Cerebellar nuclear complex (tissue), 1 donor: ENCODE data around the gene GLYR1.
"Not testable (repeated sequence)": the region's sequence is repeated elsewhere in the genome, so short reads cannot be mapped to it uniquely, and the experiment has no call there.

ENCODE experiments used
- DNase-seq, 2 experiments: peaks; one replicate each; lab custom pipeline; 2025; lab: John Stamatoyannopoulos, UW

GLYR1 gene

GRCh38 chr16:4787627-4788482 is 59.2 kb downstream of the GLYR1 start, which contains the start of gene SEPTIN12:
Gene SEPTIN12, minus strand, starts transcription at chr16:4788345. Its CDS starts 700 bp downstream, at chr16:4787645.
- DNase-seq, result no peak

- no peak for DNase-seq
These were observed 60.0 kb downstream of the GLYR1 start for GRCh38 chr16:4787068-4787467.

GRCh38 chr16:4785758-4786433 is 61.2 kb downstream of the GLYR1 start:
- DNase-seq, result no peak

- DNase-seq, result not testable (repeated sequence)
These were observed 62.6 kb downstream of the GLYR1 start for GRCh38 chr16:4784444-4784987.

- DNase-seq, result no peak
These were observed 63.1 kb downstream of the GLYR1 start for GRCh38 chr16:4783951-4784336.

- no peak for DNase-seq
These were observed 63.7 kb downstream of the GLYR1 start for GRCh38 chr16:4783251-4783950.

- DNase-seq, result no peak
These were observed 66.9 kb downstream of the GLYR1 start for GRCh38 chr16:4780235-4780634.

- DNase-seq, result no peak
These were observed 69.1 kb downstream of the GLYR1 start for GRCh38 chr16:4778050-4778392.

- no peak for DNase-seq
These were observed 69.6 kb downstream of the GLYR1 start for GRCh38 chr16:4777339-4778049.

GRCh38 chr16:4776141-4776705 is 70.9 kb downstream of the GLYR1 start:
- DNase-seq, result no peak

GRCh38 chr16:4775005-4775404 is 72.1 kb downstream of the GLYR1 start:
- no peak for DNase-seq

GRCh38 chr16:4772351-4772750 is 74.7 kb downstream of the GLYR1 start:
- DNase-seq, result no peak

GRCh38 chr16:4771646-4772045 is 75.4 kb downstream of the GLYR1 start:
- no peak for DNase-seq

- no peak for DNase-seq
These were observed 77.8 kb downstream of the GLYR1 start for GRCh38 chr16:4769306-4769638.

GRCh38 chr16:4768549-4769305 is 78.4 kb downstream of the GLYR1 start:
- DNase-seq, result peak; percentile 62 to 73

GRCh38 chr16:4767872-4768548 is 79.1 kb downstream of the GLYR1 start:
- no peak for DNase-seq

- DNase-seq, result peak; percentile 70 to 96
These were observed 80.0 kb downstream of the GLYR1 start, which contains the start of gene ZNF500 for GRCh38 chr16:4766875-4767628. Gene ZNF500, minus strand, starts transcription at chr16:4767162. Its CDS starts 1,184 bp downstream, at chr16:4765978.

GRCh38 chr16:4765511-4766474 is 81.3 kb downstream of the GLYR1 start:
- DNase-seq, result no peak
